NCI-H748 (cell line): Measurements from ENCODE around the gene KRT79.

Experiments used
- DNase-seq: peaks from one replicate; lab custom pipeline; 2025; ENCODE audit not compliant: unreplicated experiment; lab: John Stamatoyannopoulos, UW

KRT79 gene

DNA sequence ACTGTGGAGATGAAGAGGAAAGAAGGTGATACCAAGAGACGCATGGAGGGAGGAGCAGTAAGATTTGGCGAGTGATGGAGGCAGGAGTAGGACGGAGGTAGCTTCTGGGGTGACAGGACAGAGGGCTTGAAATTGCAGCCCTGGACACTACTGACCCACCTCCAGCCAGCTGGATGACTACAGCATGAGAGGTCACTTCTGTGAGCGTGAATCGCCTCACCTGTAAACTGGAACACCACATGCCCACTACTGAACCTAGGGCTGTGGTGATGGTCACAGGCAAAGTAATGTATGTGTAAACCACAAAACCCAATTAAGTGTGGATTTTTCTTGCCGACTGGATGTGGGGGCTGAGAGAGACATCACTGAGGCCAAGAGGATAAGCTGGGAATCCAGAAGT is 13.6 kb downstream of the KRT79 start:
- no peak for DNase-seq

DNA sequence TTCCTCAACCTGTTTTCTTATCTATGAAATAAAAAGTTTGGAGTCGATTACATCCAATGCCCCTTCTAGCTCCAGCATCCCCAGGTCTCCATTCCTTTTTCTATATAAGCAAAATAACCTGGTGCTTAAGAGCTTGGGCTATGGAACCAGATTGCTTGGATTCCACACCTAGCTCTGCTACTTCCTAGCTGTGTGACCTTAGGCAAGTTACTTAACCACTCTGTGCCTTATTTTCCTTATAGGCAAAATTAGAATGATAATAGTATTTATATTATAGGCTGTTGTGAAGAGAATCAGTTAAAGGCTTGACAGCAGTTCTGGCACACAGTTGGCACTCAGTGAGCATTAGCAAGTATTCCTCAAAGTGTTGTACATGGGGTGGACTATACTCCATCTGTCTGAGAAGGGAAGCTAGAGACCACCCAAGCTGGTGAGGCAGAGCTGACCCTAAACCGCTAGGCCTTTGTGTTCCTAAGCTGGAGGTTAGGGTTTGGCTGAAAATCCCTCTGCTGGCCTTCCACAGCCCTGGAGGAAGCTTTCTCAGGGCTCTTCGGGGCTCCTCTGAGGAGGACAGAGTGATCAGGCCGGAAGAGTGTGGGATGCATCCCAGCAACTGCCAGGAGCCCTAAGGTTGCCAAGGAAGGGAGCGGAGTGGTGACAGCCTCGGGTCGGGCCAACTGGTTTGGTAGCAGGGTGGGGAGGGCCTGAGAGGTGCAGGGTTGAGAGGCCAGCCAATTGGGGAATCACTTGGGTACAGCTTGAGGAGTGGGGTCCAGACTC is 14.2 kb downstream of the KRT79 start:
- no peak for DNase-seq

DNA sequence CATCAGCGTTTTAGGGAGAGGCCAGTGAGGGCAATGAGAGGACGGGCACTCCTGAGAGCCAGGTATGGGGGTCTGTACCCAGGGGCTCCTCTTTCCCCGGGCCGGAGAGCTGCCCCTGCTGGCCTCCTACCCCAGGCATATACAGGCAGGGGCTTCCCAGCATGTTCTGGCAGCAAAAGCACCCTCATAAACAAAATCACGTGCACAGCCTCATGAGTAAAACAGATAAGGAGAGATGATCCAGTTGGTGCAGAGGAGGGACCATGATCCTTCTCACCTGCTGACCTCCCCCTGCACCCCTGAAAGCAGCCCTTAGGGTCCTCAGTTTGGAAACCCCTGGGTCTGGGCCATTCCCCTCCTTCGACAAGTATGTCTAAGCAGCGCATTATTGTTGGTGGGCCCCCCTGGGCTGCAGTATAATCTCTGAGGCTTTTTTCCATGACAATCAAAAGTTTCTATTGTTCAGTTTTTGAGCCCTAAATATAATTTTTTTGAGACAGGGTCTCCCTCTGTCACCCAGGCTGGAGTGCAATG is 15.2 kb downstream of the KRT79 start:
- DNase-seq, result no peak

DNA sequence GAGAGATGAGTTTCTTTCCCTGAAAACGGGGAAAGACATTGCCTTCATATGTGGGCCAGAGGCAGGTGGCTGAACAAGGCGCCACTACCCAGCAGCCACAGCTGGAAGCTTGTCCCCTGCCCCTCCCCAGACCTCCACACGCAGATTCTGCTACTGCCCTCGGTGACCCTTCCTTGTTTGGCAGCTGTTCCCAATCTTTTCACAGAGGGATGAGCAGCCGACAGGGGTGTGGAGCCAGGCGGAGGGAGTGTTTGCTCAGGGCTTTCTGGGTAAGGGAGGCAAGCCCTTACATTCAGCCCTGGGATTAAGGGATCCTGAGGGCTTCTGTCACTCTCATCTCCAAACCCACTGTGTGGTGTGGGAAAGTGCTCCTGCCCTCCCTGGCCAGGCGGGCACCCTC is 15.7 kb downstream of the KRT79 start:
- DNase-seq, result peak; percentile 85

DNA sequence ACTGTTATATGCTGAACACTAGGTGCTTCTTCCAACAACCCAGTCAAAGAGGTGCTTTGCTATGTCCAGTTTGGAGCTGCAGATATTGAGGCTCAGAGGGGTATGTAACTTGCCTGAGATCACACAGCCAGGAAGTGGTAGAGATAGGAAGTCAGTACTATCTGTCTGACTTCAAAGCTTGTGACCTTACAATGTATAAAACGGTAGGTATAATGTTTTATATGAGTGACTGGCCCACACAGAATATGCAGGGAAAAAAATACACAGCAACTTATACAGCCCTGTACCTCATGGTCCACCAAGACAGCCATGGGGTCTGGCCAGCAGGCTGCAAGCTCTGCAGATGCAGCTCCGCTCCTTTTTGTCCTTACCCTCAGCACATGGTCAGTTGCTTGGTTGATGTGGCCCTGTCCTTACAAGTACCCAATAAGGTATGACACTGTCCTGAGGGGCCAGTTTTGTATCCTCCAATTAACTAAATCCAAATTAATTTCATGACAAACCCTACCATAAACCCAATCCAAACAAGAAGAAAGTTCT is 16.3 kb downstream of the KRT79 start:
- DNase-seq, result no peak

DNA sequence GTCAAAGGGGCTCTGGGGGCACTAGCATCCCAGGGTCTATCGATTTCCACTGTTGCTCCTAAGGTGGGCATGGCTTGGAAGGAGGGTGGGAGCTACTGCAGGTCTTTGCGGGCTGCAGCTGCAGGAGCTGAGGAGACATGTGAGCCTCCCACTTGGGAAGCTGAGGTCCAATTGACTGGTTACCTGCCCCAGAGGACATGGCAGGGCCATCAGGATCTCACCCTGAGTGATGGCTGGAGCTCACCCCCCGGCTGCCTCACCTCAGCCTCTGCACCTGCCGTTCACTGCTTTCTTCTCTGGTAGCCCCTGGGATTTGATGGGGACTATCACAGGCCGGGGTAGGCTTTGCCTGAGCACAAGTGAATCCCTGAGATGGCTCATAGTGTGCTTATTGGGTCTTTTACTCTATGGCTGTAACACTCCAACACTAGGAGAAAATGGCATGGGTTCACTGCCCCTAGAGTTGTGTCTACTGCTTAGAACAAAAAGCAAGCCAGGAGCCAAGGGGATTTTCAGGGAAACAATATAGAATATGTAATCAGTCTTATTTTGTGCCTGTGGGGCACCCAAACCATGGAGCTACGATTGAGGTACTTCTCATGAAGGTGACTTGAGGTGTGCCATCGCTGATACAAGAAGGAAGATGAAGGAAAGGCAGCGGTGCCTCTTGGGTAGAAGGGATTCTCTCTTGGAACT is 17.0 kb downstream of the KRT79 start:
- no peak for DNase-seq

DNA sequence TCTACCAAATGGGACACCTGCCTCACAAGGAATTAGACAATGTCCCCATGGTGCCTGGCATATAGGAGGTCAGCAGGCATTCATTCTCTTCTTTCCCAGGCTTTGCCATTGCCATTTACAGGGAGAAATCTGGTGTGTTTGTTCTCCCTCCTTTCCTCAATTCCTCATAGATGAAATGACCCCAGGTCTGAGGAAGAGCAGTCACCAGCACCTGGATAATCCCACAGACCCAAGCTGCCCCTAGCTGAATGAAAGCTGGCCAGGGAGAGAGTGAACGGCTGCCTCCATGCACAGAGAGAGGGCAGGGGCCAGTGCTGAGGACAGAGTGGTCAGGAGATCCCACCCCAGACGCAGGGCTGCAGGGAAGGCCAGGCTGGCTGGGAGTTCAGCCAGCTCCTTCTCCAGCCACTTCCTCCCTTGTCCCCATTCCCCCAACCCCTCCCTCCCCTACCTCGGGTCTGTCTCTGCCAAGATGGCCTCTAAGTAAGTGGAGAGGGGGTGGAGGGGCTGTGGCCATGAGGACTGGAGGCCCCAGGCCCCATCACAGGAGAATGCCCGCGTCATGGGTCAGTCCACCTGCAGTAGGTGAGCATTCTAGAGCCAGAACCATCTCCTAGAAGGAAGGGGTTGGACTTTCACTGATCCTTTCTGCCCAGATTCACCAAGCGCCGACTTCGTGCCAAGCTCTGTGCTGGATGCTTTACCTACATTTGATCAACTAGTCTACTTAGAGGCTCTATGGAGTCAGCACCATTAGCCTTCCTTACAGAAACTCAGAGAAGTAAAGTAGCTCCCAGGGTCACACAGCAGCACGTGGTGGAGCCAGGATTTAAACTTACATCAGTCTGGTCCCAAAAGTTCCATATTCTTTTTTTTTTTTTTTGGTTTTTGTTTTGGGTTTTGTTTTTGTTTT is 18.2 kb downstream of the KRT79 start:
- no peak for DNase-seq

DNA sequence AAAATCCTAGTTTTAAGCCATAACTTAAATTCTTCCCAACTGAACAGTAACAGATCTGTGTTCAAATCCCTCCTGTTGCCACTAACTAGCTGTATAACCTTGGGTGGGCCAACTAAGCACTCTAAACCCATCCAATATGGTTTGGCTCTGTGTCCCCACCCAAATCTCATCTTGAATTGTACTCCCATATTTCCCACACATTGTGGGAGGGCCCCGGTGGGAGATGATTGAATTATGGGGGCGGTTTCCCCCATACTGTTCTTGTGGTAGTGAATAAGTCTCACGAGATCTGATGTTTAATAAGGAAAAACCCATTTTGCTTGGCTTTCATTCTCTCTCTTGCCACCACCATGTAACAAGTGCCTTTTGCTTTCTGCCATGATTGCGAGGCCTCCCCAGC is 18.9 kb downstream of the KRT79 start:
- DNase-seq, result no peak

DNA sequence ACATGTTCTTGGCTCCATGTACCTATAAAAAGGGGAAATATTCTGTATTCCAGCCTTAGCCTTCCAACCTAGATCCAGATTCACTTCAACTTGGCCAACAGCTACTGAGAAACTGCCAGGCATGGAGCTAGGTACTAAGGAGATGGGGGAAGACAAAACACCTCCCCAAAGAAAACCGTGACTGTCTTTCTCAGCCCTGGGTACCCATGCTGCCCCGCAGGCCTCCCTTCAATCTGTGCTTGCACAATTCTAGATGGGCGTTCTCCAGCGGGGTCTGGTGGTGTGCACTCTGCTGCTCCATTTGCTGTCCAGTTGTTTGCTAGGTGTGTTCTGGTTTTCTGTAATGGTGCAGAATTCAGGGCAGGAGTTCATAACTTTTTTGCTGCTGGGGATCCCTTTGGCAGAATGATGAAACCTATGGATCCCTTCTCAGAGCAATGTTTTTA is 19.4 kb downstream of the KRT79 start:
- no peak for DNase-seq

DNA sequence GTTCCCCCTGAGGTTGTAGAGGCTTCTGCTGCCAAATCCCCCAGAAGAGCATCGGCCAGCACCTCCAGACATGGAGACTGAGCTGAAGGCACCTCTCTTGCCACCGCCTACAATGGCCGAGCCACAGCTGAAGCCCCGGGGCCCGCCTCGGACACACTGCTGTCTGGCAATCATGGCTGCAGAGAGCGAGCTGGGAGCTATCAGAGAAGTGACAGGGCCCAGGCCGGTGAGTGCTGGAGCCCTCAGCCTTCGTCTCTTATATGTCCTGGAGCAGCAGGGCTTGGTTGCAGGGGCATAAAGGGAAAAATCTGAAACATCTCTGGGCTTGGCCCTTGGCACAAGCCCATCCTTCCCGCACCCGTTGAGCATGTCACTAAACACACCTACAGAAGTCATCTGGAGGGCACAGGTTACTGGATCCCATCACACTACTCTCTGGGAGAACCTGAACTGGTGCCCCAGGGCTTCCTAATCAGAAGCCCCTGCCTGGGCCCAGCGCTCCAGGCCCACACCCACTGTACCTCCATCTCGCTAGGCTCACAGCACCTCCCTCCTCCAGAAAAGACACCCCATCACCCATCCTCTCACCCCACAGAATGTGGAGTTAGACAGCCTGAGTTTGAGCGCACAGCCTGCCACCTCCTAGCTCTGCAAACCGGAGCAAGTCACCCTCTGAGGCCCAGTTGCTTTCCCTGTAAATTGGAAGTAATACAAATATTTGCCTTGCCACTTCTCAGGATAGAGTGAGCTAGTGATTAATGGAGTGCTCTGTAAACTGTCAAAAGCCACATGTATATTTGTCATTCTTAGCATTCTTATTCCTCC is 20.0 kb downstream of the KRT79 start, which contains the start of gene KRT4:
KRT4 (minus strand) TSS at position 232 of the 825 bp plus-strand sequence; CDS start at position 174, 58 bp downstream.
- DNase-seq, result peak; percentile 70

DNA sequence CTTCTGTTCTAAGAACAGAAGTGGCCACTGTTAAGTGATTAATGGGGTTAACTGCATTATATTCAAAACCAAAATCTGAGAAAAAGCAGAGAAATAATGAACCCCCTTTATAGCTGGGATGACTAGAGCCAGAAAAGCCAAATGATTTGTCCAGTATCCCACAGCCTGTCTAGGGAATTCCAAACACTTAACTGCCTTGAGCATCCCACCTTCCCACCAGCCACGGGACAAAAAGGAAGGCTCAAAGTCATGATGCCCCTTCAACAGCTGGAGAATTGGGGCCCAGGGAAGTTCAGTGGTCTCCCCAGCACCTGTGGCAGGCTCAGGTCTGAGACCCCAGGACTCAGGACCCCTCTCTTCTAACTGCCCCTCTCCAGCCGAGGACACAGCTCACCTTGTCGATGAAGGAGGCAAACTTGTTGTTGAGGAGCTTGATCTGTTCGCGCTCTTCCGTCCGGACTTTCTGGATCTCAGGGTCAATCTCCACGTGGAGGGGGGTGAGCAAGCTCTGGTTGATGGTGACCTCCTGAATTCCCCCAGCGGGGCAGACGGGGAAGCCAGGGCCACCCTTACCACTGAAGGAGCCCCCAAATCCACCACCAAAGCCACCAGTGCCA is 20.8 kb downstream of the KRT79 start:
- no peak for DNase-seq

DNA sequence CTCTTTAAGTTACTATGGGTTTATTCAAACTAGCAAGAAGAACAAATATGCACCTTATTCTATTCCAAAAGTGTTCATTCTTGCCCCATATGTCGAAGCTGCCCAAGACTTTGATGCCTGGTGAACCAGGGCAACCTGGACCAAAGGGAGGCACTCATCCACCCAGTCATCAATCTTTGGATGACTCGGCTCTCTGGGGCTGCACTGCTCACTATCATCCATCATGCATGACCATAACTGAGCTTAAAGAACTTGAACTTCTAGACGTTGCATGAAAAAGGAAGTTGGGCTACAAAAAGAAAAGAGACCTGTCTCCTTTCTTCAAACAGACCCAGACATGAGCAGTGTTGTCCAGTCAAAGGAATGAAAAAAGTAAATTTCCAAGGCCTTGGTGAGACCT is 21.4 kb downstream of the KRT79 start:
- DNase-seq, result no peak

DNA sequence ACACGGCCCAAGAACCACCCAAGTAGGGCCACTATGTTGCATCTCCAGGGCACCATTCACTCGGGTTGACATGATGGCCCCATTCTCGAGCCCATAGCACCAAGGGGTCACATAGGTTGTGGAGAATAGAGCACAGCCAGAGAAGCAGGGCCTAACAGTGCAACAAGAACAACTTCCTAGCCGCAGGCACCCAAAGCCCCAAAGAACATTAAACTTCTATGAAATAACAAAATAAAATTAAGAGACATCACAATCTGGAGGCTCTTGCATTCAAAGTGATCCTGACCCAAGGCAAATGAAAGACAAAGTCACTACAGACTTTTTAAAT is 22.1 kb downstream of the KRT79 start:
- no peak for DNase-seq

DNA sequence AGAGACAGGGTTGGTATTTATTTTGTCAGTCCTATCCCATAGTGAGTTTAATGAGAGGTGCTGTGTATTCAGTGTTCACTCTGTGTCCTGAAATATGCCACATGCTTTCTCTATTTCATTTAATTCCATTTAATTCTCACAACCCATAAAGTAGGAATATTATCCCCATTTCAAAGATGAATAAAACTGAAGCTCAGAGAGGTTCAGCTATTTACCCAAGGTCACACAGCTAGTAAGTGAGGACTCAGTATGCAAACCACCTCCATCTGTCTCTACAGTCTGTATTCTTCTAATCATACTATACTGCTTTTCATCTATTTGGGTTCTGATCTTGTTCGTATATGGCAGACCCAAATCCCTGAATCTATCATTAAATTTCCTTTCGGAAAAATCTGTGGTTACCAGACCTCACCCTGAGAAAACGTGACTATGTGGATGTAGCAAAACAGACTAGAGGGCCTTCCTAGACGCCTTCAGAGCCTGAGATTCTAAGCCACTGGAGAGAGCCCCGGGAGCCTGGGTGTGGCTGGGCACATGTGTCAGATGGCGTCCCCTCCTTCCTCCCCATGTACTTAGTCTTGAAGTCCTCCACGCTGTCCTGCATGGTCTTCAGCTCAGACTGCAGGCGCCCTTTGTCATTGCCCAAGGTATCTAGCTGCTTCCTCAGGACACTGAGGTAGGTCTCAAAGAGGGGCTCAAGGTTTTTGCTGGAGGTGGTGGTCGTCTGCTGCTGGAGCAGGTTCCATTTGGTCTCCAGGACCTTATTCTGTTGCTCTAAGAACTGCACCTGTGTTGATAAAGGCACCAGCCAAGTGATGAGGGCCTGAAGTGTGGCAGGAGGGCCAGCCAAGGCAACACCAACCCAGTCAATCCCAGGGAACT is 22.7 kb downstream of the KRT79 start:
- DNase-seq, result no peak

DNA sequence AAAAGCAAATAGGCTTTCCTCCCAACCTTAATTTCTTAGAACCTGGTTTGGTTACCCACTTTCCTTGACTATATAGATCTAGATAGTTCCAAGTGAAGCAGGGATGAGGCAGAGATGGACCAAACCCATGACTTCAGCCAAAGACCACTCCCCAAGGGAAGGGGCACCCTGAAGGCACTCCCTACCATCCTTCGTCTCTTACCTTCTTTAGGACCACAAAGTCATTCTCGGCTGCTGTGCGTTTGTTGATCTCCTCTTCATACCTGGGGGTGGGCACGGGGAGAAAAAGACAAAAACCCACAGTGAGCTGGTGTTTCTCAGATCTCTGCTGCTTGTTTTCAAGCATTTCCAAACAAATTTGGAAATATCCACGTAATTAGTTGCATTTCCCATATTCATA is 23.6 kb downstream of the KRT79 start:
- DNase-seq, result no peak

DNA sequence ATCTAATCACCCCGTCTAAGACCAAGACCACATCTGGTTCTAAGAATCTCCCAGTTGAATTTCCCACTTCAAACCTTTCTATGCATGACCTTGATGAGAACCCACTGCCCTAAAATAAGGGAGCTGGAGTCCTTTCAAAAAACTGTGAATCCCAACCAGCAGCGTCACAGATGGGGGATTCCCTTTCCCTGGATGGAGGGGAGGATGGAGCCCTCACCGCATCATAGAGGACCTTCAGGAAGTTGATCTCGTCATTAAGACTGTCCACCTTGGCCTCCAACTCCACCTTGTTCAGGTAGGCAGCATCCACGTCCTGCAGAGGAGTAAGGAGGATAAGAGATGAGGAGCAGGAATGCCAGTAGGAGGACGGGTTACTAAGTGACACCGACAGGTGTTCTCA is 24.9 kb downstream of the KRT79 start:
- DNase-seq, result no peak

DNA sequence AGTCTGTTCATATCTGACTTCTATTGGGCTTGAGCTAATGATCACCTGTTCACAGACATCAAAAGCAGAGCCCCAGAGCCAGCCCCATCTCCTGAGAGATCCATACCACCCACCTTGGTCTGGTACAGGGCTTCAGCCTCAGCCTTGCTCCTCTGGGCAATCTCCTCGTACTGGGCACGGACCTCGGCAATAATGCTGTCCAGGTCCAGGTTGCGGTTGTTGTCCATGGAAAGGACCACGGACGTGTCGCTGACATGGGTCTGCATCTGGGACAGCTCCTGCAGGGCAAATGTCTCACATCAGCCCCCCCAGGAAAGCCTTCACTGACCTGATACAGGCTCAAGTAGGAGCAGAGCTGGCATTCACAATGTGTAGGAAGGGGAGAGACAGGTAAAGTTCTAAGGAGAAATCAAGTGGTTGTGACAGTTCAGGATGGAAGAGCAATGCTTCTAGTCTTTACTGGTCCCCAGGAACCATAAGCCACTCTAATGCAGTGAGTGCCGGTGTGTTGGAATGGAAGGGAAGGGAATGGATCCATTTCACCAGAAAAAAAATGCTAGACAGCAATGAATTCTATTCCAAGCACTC is 25.4 kb downstream of the KRT79 start:
- DNase-seq, result no peak
